SK-N-SH treated with all-trans-retinoic acid at 6 μM for 48 hours (cell line): Measurements from ENCODE around the gene RAB38.

Experiments used
- ARNTL ChIP-seq: fragments of 450-650 bp; formaldehyde crosslinking; IDR thresholded peaks from 2 replicates; pipeline ENCODE4 v1.5.0; 2020; ENCODE audit warnings: low read depth, mild to moderate bottlenecking, moderate library complexity, borderline replicate concordance
- CSDC2 ChIP-seq: fragments of 250-450 bp; sonication (Bioruptor Pico); IDR thresholded peaks from 2 replicates; pipeline ENCODE4 v1.5.0; 2020; ENCODE audit warnings: mild to moderate bottlenecking, moderate library complexity
- ESRRG ChIP-seq: fragments of 250-450 bp; sonication (Bioruptor Pico); IDR thresholded peaks from 2 replicates; pipeline ENCODE4 v1.6.1; 2021; ENCODE audit warnings: mild to moderate bottlenecking
- ISL1 ChIP-seq: fragments of 250-450 bp; sonication (Bioruptor Pico); IDR thresholded peaks from 2 replicates; pipeline ENCODE4 v2.1.2; 2022; ENCODE audit warnings: mild to moderate bottlenecking, moderate library complexity
- PPARA ChIP-seq: fragments of 250-450 bp; sonication (Bioruptor Pico); IDR thresholded peaks from 2 replicates; pipeline ENCODE4 v1.5.0; 2020; ENCODE audit warnings: mild to moderate bottlenecking, borderline replicate concordance
- ZC3H10 ChIP-seq: fragments of 250-450 bp; sonication (Bioruptor Pico); IDR thresholded peaks from 2 replicates; pipeline ENCODE4 v1.5.1; 2021; ENCODE audit warnings: mild to moderate bottlenecking, moderate library complexity
- ZFP3 ChIP-seq: fragments of 250-450 bp; sonication (Bioruptor Pico); IDR thresholded peaks from 2 replicates; pipeline ENCODE4 v1.5.0; 2020; ENCODE audit warnings: mild to moderate bottlenecking, moderate library complexity
- TF ChIP-seq, protein P1 (sequence below): fragments of 250-450 bp; sonication (Bioruptor Pico); IDR thresholded peaks from 2 replicates; pipeline ENCODE4 v1.8.0; 2020; ENCODE audit warnings: mild to moderate bottlenecking, moderate library complexity, borderline replicate concordance
- TF ChIP-seq, protein P2 (sequence below): fragments of 250-450 bp; sonication (Bioruptor Pico); IDR thresholded peaks from 2 replicates; pipeline ENCODE4 v1.5.1; 2020; ENCODE audit warnings: low read depth, mild to moderate bottlenecking, moderate library complexity

DNA sequence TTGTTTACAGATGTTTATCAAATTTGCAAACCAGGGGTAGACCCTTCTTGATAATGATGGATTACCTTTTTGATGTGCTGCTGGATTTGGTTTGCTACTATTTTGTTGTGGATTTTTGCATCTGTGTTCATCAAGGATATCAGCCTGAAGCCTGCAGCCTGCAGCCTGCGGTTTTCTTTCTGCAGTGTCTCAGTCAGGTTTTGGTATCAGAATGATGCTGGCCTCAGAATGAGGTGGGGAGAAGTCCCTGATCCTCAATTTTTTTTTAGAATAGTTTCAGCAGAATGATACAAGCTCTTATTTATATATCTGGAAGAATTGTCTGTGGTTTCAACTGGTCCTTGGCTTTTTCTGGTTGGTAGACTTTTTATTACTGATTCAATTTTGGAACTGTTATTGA lies 19.7 kb upstream of the RAB38 start:
- no peak for TF ChIP-seq ISL1 (CRISPR knock-in tag)
- no peak for TF ChIP-seq CSDC2
- TF ChIP-seq, protein P1, sequence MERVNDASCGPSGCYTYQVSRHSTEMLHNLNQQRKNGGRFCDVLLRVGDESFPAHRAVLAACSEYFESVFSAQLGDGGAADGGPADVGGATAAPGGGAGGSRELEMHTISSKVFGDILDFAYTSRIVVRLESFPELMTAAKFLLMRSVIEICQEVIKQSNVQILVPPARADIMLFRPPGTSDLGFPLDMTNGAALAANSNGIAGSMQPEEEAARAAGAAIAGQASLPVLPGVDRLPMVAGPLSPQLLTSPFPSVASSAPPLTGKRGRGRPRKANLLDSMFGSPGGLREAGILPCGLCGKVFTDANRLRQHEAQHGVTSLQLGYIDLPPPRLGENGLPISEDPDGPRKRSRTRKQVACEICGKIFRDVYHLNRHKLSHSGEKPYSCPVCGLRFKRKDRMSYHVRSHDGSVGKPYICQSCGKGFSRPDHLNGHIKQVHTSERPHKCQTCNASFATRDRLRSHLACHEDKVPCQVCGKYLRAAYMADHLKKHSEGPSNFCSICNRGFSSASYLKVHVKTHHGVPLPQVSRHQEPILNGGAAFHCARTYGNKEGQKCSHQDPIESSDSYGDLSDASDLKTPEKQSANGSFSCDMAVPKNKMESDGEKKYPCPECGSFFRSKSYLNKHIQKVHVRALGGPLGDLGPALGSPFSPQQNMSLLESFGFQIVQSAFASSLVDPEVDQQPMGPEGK, result no peak
- TF ChIP-seq, protein P2, sequence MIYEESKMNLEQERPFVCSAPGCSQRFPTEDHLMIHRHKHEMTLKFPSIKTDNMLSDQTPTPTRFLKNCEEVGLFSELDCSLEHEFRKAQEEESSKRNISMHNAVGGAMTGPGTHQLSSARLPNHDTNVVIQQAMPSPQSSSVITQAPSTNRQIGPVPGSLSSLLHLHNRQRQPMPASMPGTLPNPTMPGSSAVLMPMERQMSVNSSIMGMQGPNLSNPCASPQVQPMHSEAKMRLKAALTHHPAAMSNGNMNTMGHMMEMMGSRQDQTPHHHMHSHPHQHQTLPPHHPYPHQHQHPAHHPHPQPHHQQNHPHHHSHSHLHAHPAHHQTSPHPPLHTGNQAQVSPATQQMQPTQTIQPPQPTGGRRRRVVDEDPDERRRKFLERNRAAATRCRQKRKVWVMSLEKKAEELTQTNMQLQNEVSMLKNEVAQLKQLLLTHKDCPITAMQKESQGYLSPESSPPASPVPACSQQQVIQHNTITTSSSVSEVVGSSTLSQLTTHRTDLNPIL (CRISPR knock-in tag), result no peak
- no peak for TF ChIP-seq ESRRG
- no peak for TF ChIP-seq ZFP3 (CRISPR knock-in tag)
- no peak for TF ChIP-seq PPARA (CRISPR knock-in tag)
- TF ChIP-seq ZC3H10 (CRISPR knock-in tag), result no peak
- TF ChIP-seq ARNTL, result no peak
